Tibial nerve (tissue), 4 donors: ENCODE results near the gene ZNF141.

Experiments
- EP300 ChIP-seq, 2 donors: sonication (generic); formaldehyde crosslinking; IDR thresholded peaks; one replicate each; pipeline ENCODE4 v1.6.1; 2017; ENCODE audit warnings: antibody characterized with exemption in 2 of 2, mild to moderate bottlenecking in 1 of 2
- TF ChIP-seq, protein P1 (sequence below), 5 experiments: fragments of 200-600 bp in 3 of 5; fragments of 450-650 bp in 2 of 5; sonication (generic) in 3 of 5; IDR thresholded peaks; one replicate each; pipeline ENCODE4 v1.5.1; 2016 to 2019; ENCODE audit warnings: antibody characterized with exemption in 5 of 5, mild to moderate bottlenecking in 3 of 5, moderate library complexity in 2 of 5

DNA sequence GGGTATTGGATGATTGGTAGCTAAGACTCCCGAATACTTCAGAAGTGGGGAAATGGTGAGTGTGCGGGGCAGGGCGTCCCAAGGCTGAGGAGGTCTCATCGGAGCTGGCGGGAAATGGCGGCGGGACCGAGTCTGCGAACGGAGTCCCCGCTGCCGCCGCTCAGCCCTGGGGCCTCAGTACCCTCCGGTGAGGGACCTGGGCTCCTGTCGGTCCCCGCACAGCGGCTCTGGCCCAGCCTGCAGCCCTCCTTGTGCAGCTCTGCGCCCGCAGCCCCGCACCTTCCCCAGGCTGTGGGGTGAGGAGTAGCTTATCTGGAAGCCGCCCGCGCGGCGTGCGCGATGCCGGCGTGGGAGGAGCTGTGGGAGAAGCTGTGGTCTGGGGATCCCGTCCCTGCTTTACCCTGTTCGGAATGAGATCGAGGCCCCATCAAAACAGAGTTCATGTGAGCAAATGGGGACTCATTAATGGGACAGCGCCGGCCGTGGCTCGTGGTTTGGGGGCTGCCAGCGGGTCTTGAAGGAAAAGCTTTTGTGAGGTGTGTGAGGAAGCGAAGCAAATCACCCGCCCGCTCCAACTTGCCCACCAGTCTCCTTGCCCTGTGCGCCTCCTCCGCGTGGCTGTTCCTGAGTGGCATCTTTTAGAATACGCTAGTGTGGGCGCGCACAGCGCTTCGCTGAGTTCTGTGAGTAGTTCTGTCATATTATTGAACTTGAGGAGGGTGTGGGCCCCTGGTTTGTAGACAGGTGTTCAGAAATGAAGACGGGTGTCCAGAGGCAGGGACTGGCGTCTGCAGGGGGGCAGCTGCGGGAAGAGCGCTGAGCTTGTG, 531 bp downstream of the ZNF141 start:
- TF ChIP-seq, protein P1, sequence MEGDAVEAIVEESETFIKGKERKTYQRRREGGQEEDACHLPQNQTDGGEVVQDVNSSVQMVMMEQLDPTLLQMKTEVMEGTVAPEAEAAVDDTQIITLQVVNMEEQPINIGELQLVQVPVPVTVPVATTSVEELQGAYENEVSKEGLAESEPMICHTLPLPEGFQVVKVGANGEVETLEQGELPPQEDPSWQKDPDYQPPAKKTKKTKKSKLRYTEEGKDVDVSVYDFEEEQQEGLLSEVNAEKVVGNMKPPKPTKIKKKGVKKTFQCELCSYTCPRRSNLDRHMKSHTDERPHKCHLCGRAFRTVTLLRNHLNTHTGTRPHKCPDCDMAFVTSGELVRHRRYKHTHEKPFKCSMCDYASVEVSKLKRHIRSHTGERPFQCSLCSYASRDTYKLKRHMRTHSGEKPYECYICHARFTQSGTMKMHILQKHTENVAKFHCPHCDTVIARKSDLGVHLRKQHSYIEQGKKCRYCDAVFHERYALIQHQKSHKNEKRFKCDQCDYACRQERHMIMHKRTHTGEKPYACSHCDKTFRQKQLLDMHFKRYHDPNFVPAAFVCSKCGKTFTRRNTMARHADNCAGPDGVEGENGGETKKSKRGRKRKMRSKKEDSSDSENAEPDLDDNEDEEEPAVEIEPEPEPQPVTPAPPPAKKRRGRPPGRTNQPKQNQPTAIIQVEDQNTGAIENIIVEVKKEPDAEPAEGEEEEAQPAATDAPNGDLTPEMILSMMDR (IDR thresholded peaks at IDR 0.05), result no peak
- TF ChIP-seq EP300 (IDR thresholded peaks at IDR 0.05), result no peak
